ENCODE measurements around the gene E2F4.

DNA sequence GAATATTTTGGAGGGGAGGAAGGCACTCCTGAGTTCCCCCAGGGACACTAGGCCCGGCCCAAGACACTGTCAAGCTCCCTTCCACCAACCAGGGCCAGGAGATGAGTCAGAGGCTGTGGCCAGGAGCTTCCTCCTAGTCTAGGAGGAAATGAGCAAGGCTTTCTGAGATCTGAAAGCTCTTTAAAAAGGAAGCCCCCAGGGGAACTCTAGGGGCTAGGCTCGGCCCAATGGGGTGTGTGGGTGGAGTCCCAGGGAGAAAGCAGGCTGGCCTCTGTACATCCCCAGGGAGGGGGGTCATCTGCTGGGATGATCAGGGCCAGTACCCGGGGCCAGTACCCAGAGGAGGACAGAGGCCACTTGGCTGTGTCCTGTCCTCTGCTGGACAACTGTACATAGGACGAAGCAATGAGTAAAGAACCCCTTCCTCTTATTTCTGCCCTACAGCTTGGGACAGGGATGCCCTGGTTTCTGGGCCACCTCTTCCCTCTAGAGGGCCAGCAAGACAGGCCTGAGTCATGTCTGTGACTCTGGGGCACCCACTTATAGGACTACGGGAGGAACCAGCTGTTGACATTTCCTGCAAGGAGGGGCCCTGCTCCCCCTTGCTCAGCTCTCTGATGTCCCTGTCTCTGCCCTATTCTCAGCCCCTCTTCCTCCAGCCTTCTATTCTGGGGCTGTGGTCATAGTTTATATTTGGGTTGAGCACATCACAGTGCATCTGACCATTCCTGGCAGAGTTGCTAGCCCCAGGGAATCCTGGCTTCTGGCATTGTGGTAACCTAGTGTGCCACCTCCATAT, 52.6 kb downstream of the E2F4 start:
- TF ChIP-seq, protein P1, sequence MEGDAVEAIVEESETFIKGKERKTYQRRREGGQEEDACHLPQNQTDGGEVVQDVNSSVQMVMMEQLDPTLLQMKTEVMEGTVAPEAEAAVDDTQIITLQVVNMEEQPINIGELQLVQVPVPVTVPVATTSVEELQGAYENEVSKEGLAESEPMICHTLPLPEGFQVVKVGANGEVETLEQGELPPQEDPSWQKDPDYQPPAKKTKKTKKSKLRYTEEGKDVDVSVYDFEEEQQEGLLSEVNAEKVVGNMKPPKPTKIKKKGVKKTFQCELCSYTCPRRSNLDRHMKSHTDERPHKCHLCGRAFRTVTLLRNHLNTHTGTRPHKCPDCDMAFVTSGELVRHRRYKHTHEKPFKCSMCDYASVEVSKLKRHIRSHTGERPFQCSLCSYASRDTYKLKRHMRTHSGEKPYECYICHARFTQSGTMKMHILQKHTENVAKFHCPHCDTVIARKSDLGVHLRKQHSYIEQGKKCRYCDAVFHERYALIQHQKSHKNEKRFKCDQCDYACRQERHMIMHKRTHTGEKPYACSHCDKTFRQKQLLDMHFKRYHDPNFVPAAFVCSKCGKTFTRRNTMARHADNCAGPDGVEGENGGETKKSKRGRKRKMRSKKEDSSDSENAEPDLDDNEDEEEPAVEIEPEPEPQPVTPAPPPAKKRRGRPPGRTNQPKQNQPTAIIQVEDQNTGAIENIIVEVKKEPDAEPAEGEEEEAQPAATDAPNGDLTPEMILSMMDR (conservative IDR thresholded peaks at IDR 0.05; ENCODE audit: low read length) = 0 out of 2 replicates have a peak, but pooled peaks have one; percentile 23
- TF ChIP-seq EZH2phosphoT487 (IDR thresholded peaks at IDR 0.05; ENCODE audit: borderline replicate concordance) = no peak
